ENCODE results near the gene LYRM7. TPM values are rescaled to one million over a fixed set of nuclear protein-coding genes. Genes with fewer than 3 reads are reported as not detected.
"Not testable (repeated sequence)": the region's sequence is repeated elsewhere in the genome, so short reads cannot be mapped to it uniquely, and the experiment has no call there.

Gene LYRM7
- total RNA-seq, result 5.3 TPM

GRCh38 chr5:131170540-131171275 lies at the start of gene LYRM7:
Gene LYRM7, plus strand, starts transcription at chr5:131170944. Its CDS starts 77 bp downstream, at chr5:131171021.
- peak; percentile 99 for ATAC-seq

- not testable (repeated sequence) for ATAC-seq
Measured at GRCh38 chr5:131127244-131127643, 43.5 kb upstream of the LYRM7 start.

- no peak for ATAC-seq
Measured at GRCh38 chr5:131129306-131129705, 41.4 kb upstream of the LYRM7 start.

GRCh38 chr5:131133091-131133490 lies 37.7 kb upstream of the LYRM7 start:
- ATAC-seq, result not testable (repeated sequence)

- ATAC-seq, result not testable (repeated sequence)
Measured at GRCh38 chr5:131138406-131138805, 32.3 kb upstream of the LYRM7 start.

- ATAC-seq, result no peak
Measured at GRCh38 chr5:131139321-131139720, 31.4 kb upstream of the LYRM7 start.

- no peak for ATAC-seq
Measured at GRCh38 chr5:131142970-131143617, 27.6 kb upstream of the LYRM7 start.

GRCh38 chr5:131147258-131147657 lies 23.5 kb upstream of the LYRM7 start:
- ATAC-seq, result no peak

GRCh38 chr5:131148835-131149234 lies 21.9 kb upstream of the LYRM7 start:
- no peak for ATAC-seq

GRCh38 chr5:131150408-131150807 lies 20.3 kb upstream of the LYRM7 start:
- ATAC-seq, result no peak

- no peak for ATAC-seq
Measured at GRCh38 chr5:131151216-131151615, 19.5 kb upstream of the LYRM7 start.

GRCh38 chr5:131156385-131156784 lies 14.4 kb upstream of the LYRM7 start:
- no peak for ATAC-seq

- ATAC-seq, result no peak
Measured at GRCh38 chr5:131156957-131157356, 13.8 kb upstream of the LYRM7 start.

- ATAC-seq, result no peak
Measured at GRCh38 chr5:131160134-131160533, 10.6 kb upstream of the LYRM7 start.

- ATAC-seq, result no peak
Measured at GRCh38 chr5:131163276-131164119, 7.2 kb upstream of the LYRM7 start.

GRCh38 chr5:131164191-131165118 lies 6.3 kb upstream of the LYRM7 start:
- peak; percentile 88 for ATAC-seq

GRCh38 chr5:131165119-131165727 lies 5.5 kb upstream of the LYRM7 start, which contains the start of gene HINT1:
Gene HINT1, minus strand, starts transcription at chr5:131165256. Its CDS starts 51 bp downstream, at chr5:131165205.
- ATAC-seq, result peak; percentile 94

GRCh38 chr5:131167615-131168014 lies 3.1 kb upstream of the LYRM7 start:
- no peak for ATAC-seq

GRCh38 chr5:131169810-131170539 lies 769 bp upstream of the LYRM7 start:
- ATAC-seq, result no peak

- peak; percentile 29 for ATAC-seq
Measured at GRCh38 chr5:131171276-131171810, 599 bp downstream of the LYRM7 start.

Data from esophagus mucosa (tissue), 1 donor.